ENCODE results near the gene SLC45A3.

DNA sequence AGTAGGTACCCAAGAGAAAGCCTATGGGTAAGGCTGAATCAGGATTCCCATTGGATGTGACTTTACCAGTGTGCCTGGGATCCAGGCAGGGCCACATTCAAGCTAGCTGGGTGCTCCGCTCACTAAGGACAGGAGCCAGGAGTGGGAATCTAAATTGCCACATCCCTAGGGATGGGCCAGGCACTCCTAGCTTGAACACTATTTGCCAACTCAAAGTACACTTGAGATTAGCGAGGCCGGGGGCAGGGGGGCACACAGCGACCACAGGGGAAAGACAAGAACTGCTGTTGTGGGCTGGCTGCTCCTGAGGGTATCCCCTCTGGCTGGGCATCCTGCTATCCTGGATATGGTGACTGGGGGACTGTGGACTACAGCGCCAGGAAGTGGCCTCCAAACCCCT is 4.3 kb downstream of the SLC45A3 start:
- TF ChIP-seq CEBPB (IDR thresholded peaks at IDR 0.05; ENCODE audit: low read depth) (no peak), POLR2A (IDR thresholded peaks at IDR 0.05; ENCODE audit: borderline replicate concordance, extremely low read depth, insufficient read depth, insufficient read length) (no peak), JUND (IDR thresholded peaks at IDR 0.05) (no peak), RAD21 (IDR thresholded peaks at IDR 0.05; ENCODE audit: low read depth) (no peak), POLR2AphosphoS5 (IDR thresholded peaks at IDR 0.05; ENCODE audit: low read depth, low read length) (no peak)
- TF ChIP-seq, protein P1, sequence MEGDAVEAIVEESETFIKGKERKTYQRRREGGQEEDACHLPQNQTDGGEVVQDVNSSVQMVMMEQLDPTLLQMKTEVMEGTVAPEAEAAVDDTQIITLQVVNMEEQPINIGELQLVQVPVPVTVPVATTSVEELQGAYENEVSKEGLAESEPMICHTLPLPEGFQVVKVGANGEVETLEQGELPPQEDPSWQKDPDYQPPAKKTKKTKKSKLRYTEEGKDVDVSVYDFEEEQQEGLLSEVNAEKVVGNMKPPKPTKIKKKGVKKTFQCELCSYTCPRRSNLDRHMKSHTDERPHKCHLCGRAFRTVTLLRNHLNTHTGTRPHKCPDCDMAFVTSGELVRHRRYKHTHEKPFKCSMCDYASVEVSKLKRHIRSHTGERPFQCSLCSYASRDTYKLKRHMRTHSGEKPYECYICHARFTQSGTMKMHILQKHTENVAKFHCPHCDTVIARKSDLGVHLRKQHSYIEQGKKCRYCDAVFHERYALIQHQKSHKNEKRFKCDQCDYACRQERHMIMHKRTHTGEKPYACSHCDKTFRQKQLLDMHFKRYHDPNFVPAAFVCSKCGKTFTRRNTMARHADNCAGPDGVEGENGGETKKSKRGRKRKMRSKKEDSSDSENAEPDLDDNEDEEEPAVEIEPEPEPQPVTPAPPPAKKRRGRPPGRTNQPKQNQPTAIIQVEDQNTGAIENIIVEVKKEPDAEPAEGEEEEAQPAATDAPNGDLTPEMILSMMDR (IDR thresholded peaks at IDR 0.05 in 2 of 3, conservative IDR thresholded peaks at IDR 0.05 in 1 of 3; ENCODE audit: borderline replicate concordance in 1 of 3, insufficient read depth in 1 of 3, low read depth in 2 of 3, low read length in 2 of 3), result no peak
